KOPT-K1 (cell line): ENCODE data around the gene COL7A1.
A peak's percentile ranks its signal among the peaks of the same experiment; 100 is the strongest.

Experiments used
- H3K27ac ChIP-seq: fragments of 200-600 bp; sonication (generic); 2 replicates; pipeline ENCODE4 v1.5.1; 2016; ENCODE audit warnings: antibody characterized with exemption, mild to moderate bottlenecking, low read depth, low read length; ENCODE audit not compliant: poor library complexity, severe bottlenecking
- H3K36me3 ChIP-seq: fragments of 200-600 bp; sonication (generic); 2 replicates; pipeline ENCODE4 v1.5.1; 2017; ENCODE audit warnings: antibody characterized with exemption, mild to moderate bottlenecking, low read length, moderate library complexity; ENCODE audit not compliant: insufficient read depth
- H3K9me3 ChIP-seq: fragments of 200-600 bp; sonication (generic); 2 replicates; pipeline ENCODE4 v1.5.1; 2017; ENCODE audit warnings: antibody characterized with exemption, low read length, mild to moderate bottlenecking; ENCODE audit not compliant: insufficient read depth, poor library complexity, severe bottlenecking

Gene COL7A1

GRCh38 chr3:48565186-48565585, 29.9 kb downstream of the COL7A1 start:
- Histone ChIP-seq H3K36me3 (no peaks in the 10 kb centered on the region), H3K27ac (no peak overlapping the region), H3K9me3 (no peaks in the 10 kb centered on the region)

- Histone ChIP-seq H3K36me3 (no peaks in the 10 kb centered on the region), H3K9me3 (no peaks in the 10 kb centered on the region), H3K27ac (no peak overlapping the region)
Observed at GRCh38 chr3:48564667-48565066, 30.5 kb downstream of the COL7A1 start.

- H3K27ac ChIP-seq: no peak overlapping the region
- H3K36me3 ChIP-seq: no peaks in the 10 kb centered on the region
Observed at GRCh38 chr3:48564022-48564421, 31.1 kb downstream of the COL7A1 start.

GRCh38 chr3:48563382-48563918, 31.7 kb downstream of the COL7A1 start, which contains the start of gene UCN2:
Gene UCN2 (minus strand): TSS chr3:48563781. CDS start chr3:48563124, 657 bp downstream.
- H3K27ac ChIP-seq: no peak within 1 kb of the TSS
- no peaks in the 10 kb centered on the region for H3K9me3 ChIP-seq
- H3K36me3 ChIP-seq: no peaks in the 10 kb centered on the region

More at GRCh38 chr3:48564022-48564421, 31.1 kb downstream of the COL7A1 start:
- no peaks in the 10 kb centered on the region for H3K9me3 ChIP-seq

GRCh38 chr3:48562367-48563095, 32.6 kb downstream of the COL7A1 start:
- Histone ChIP-seq H3K36me3 (no peaks in the 10 kb centered on the region), H3K27ac (no peak overlapping the region), H3K9me3 (no peaks in the 10 kb centered on the region)

- H3K27ac ChIP-seq: no peak overlapping the region
- no peaks in the 10 kb centered on the region for H3K9me3 ChIP-seq
- no peaks in the 10 kb centered on the region for H3K36me3 ChIP-seq
Observed at GRCh38 chr3:48561045-48561736, 33.9 kb downstream of the COL7A1 start.

GRCh38 chr3:48560648-48561018, 34.5 kb downstream of the COL7A1 start:
- Histone ChIP-seq H3K9me3 (no peaks in the 10 kb centered on the region), H3K27ac (no peak overlapping the region), H3K36me3 (no peaks in the 10 kb centered on the region)

- no peak overlapping the region for H3K27ac ChIP-seq
- H3K9me3 ChIP-seq: no peaks in the 10 kb centered on the region
- no peaks in the 10 kb centered on the region for H3K36me3 ChIP-seq
Observed at GRCh38 chr3:48558493-48559134, 36.5 kb downstream of the COL7A1 start.

GRCh38 chr3:48556796-48557626, 38.1 kb downstream of the COL7A1 start, which contains the start of gene PFKFB4:
Gene PFKFB4 (minus strand): TSS chr3:48556803. CDS start chr3:48556777, 26 bp downstream.
- Histone ChIP-seq H3K36me3 (no peaks in the 10 kb centered on the region), H3K27ac (peak within 1 kb of the TSS; percentile 58), H3K9me3 (no peaks in the 10 kb centered on the region)

- Histone ChIP-seq H3K36me3 (no peaks in the 10 kb centered on the region), H3K9me3 (no peaks in the 10 kb centered on the region), H3K27ac (peak overlapping the region; percentile 58)
Observed at GRCh38 chr3:48555949-48556795, 39.0 kb downstream of the COL7A1 start.

- no peaks in the 10 kb centered on the region for H3K9me3 ChIP-seq
- no peaks in the 10 kb centered on the region for H3K36me3 ChIP-seq
- H3K27ac ChIP-seq: no peak overlapping the region
Observed at GRCh38 chr3:48555231-48555948, 39.7 kb downstream of the COL7A1 start.

GRCh38 chr3:48553886-48554845, 41.0 kb downstream of the COL7A1 start:
- Histone ChIP-seq H3K9me3 (no peaks in the 10 kb centered on the region), H3K36me3 (no peaks in the 10 kb centered on the region), H3K27ac (no peak overlapping the region)
